ENCODE measurements around the gene NTN3. TPM values are rescaled to one million over a fixed set of nuclear protein-coding genes. Genes with fewer than 3 reads are reported as not detected.
"Not testable (repeated sequence)": the region's sequence is repeated elsewhere in the genome, so short reads cannot be mapped to it uniquely, and the experiment has no call there.

NTN3 gene
- total RNA-seq, 1 donor from 2014 or later = 1.5 TPM

- H3K27ac Mint-ChIP-seq (ENCODE audit: unreplicated experiment) = peak within 1 kb of the TSS; percentile 54
- DNase-seq (ENCODE audit: low spot score) = peak; percentile 97
- TF ChIP-seq CTCF (IDR thresholded peaks at IDR 0.05) = no peak
- no peaks in the 10 kb centered on the region for H3K9me3 Mint-ChIP-seq (ENCODE audit: low read depth)
- peak within 1 kb of the TSS; percentile 85 for H3K4me3 Mint-ChIP-seq (ENCODE audit: unreplicated experiment)
- no peaks in the 10 kb centered on the region for H3K27me3 Mint-ChIP-seq (ENCODE audit: low read depth)
- peaks cover 24% of the 10 kb centered on the region for H3K4me1 Mint-ChIP-seq (ENCODE audit: low read depth)
- H3K36me3 Mint-ChIP-seq (ENCODE audit: low read depth) = peaks cover 4% of the 10 kb centered on the region
Observed at GRCh38 chr16:2429034-2429770, 41.9 kb upstream of the NTN3 start, which contains the start of gene CCNF. Gene CCNF (plus strand): TSS chr16:2429447. CDS start chr16:2429482, 35 bp downstream.

- peak; percentile 53 for TF ChIP-seq CTCF (IDR thresholded peaks at IDR 0.05)
- DNase-seq (ENCODE audit: low spot score) = no peak
- peak overlapping the region; percentile 85 for H3K4me3 Mint-ChIP-seq (ENCODE audit: unreplicated experiment)
Observed at GRCh38 chr16:2429771-2430663, 41.1 kb upstream of the NTN3 start.

GRCh38 chr16:2432286-2432685 lies 38.8 kb upstream of the NTN3 start:
- DNase-seq (ENCODE audit: low spot score) = peak; percentile 22
- H3K36me3 Mint-ChIP-seq (ENCODE audit: low read depth) = peaks cover 6% of the 10 kb centered on the region
- peak; percentile 14 for TF ChIP-seq CTCF (IDR thresholded peaks at IDR 0.05)
- H3K4me1 Mint-ChIP-seq (ENCODE audit: low read depth) = peaks cover 21% of the 10 kb centered on the region
- no peaks in the 10 kb centered on the region for H3K27me3 Mint-ChIP-seq (ENCODE audit: low read depth)
- H3K27ac Mint-ChIP-seq (ENCODE audit: unreplicated experiment) = no peak overlapping the region
- H3K4me3 Mint-ChIP-seq (ENCODE audit: unreplicated experiment) = no peak overlapping the region
- no peaks in the 10 kb centered on the region for H3K9me3 Mint-ChIP-seq (ENCODE audit: low read depth)

More at GRCh38 chr16:2429771-2430663, 41.1 kb upstream of the NTN3 start:
- Mint-ChIP-seq H3K27me3 (ENCODE audit: low read depth) (no peaks in the 10 kb centered on the region), H3K9me3 (ENCODE audit: low read depth) (no peaks in the 10 kb centered on the region), H3K27ac (ENCODE audit: unreplicated experiment) (no peak overlapping the region), H3K4me1 (ENCODE audit: low read depth) (peaks cover 24% of the 10 kb centered on the region), H3K36me3 (ENCODE audit: low read depth) (peaks cover 6% of the 10 kb centered on the region)

- Mint-ChIP-seq H3K9me3 (ENCODE audit: low read depth) (no peaks in the 10 kb centered on the region), H3K36me3 (ENCODE audit: low read depth) (peaks cover 7% of the 10 kb centered on the region), H3K27me3 (ENCODE audit: low read depth) (no peaks in the 10 kb centered on the region), H3K4me1 (ENCODE audit: low read depth) (peaks cover 18% of the 10 kb centered on the region), H3K27ac (ENCODE audit: unreplicated experiment) (no peak overlapping the region), H3K4me3 (ENCODE audit: unreplicated experiment) (no peak overlapping the region)
- DNase-seq (ENCODE audit: low spot score) = no peak
- no peak for TF ChIP-seq CTCF (IDR thresholded peaks at IDR 0.05)
Observed at GRCh38 chr16:2432801-2433505, 38.1 kb upstream of the NTN3 start.

- not testable (repeated sequence) for H3K9me3 Mint-ChIP-seq (ENCODE audit: low read depth); H3K4me3 Mint-ChIP-seq (ENCODE audit: unreplicated experiment); H3K27me3 Mint-ChIP-seq (ENCODE audit: low read depth); H3K4me1 Mint-ChIP-seq (ENCODE audit: low read depth); H3K27ac Mint-ChIP-seq (ENCODE audit: unreplicated experiment); DNase-seq (ENCODE audit: low spot score)
- peaks cover 12% of the 10 kb centered on the region for H3K36me3 Mint-ChIP-seq (ENCODE audit: low read depth)
Observed at GRCh38 chr16:2435236-2435635, 35.9 kb upstream of the NTN3 start.
